Fibroblast of lung (primary cell): ENCODE measurements around the gene KIF20A. TPM values are rescaled to one million over a fixed set of nuclear protein-coding genes. Genes with fewer than 3 reads are reported as not detected.
A peak's percentile ranks its signal among the peaks of the same experiment; 100 is the strongest.

Experiments
- DNase-seq, 2 donors: peaks; one replicate each; pipeline versions ENCODE4 v3.0.0 to v3.0.0-alpha.2; 2010; ENCODE audit warnings: low read depth in 2 of 2
- H2AFZ ChIP-seq: 2 replicates; pipeline ENCODE4 v1.5.1; 2012; ENCODE audit warnings: low read length, control low read depth, inconsistent platforms
- H3K27ac ChIP-seq: 2 replicates; pipeline ENCODE4 v1.5.1; 2011; ENCODE audit warnings: low read length, control low read depth; ENCODE audit not compliant: insufficient read depth
- H3K27me3 ChIP-seq: 2 replicates; pipeline ENCODE4 v1.5.1; 2011; ENCODE audit warnings: mild to moderate bottlenecking, low read length; ENCODE audit not compliant: control insufficient read depth, insufficient read depth
- H3K36me3 ChIP-seq: 2 replicates; pipeline ENCODE4 v1.5.1; 2011; ENCODE audit warnings: low read length; ENCODE audit not compliant: control insufficient read depth, insufficient read depth
- H3K4me1 ChIP-seq: 2 replicates; pipeline ENCODE4 v1.5.1; 2011; ENCODE audit warnings: low read length; ENCODE audit not compliant: control insufficient read depth, insufficient read depth; ENCODE audit errors: extremely low read depth
- H3K4me2 ChIP-seq: 2 replicates; pipeline ENCODE4 v1.5.1; 2011; ENCODE audit warnings: low read length, control low read depth; ENCODE audit not compliant: insufficient read depth; ENCODE audit errors: extremely low read depth
- H3K4me3 ChIP-seq, 4 experiments: fragments of 200-600 bp in 1 of 4; sonication (generic) in 1 of 4; replicated peaks in 1 of 4; 2 replicates each; pipeline ENCODE4 v1.5.1; 2011 to 2016; ENCODE audit warnings: low read length in 4 of 4, low read depth in 3 of 4, mild to moderate bottlenecking in 3 of 4, control low read depth in 2 of 4, inconsistent platforms in 1 of 4, mixed read lengths in 1 of 4; ENCODE audit not compliant: insufficient read depth in 1 of 4; ENCODE audit errors: control extremely low read depth in 1 of 4
- H3K79me2 ChIP-seq: 2 replicates; pipeline ENCODE4 v1.5.1; 2012; ENCODE audit warnings: mild to moderate bottlenecking, low read length, inconsistent platforms; ENCODE audit not compliant: control insufficient read depth, insufficient read depth
- H3K9ac ChIP-seq: 2 replicates; pipeline ENCODE4 v1.5.1; 2011; ENCODE audit warnings: mild to moderate bottlenecking, low read length, control low read depth; ENCODE audit not compliant: insufficient read depth
- H3K9me3 ChIP-seq: 2 replicates; pipeline ENCODE4 v1.5.1; 2012; ENCODE audit warnings: low read depth, low read length; ENCODE audit not compliant: control insufficient read depth, insufficient read depth
- H4K20me1 ChIP-seq: 2 replicates; pipeline ENCODE4 v1.5.1; 2011; ENCODE audit warnings: low read length; ENCODE audit not compliant: control insufficient read depth, insufficient read depth; ENCODE audit errors: extremely low read depth
- CTCF ChIP-seq, 2 donors: IDR thresholded peaks in 1 of 2; conservative IDR thresholded peaks in 1 of 2; 1 replicate in 1 of 2; 2 replicates in 1 of 2; pipeline ENCODE4 v1.5.1; 2011 to 2012; ENCODE audit warnings: low read length in 2 of 2, control low read depth in 1 of 2, inconsistent platforms in 1 of 2, low read depth in 1 of 2, mild to moderate bottlenecking in 1 of 2
- EZH2 ChIP-seq: IDR thresholded peaks from 2 replicates; pipeline ENCODE4 v1.5.1; 2012; ENCODE audit warnings: low read length, control low read depth, mild to moderate bottlenecking; ENCODE audit errors: missing control alignments
- polyA plus RNA-seq, 2 donors: library from polyadenylated mRNA; depleted of rRNA in 1 of 2; stranded (reverse) in 1 of 2; unstranded in 1 of 2; fragments of >200 nt; gene quantifications; 2 replicates each; pipeline ENCODE4 v1.2.1, GENCODE V29; 2011 to 2012; ENCODE audit warnings: missing spikeins in 1 of 2
- total RNA-seq: library from RNA; depleted of rRNA; stranded (reverse); fragments of >200 nt; gene quantifications from 2 replicates; pipeline ENCODE4 v1.2.1, GENCODE V29; 2014

Gene KIF20A
- total and polyA plus RNA-seq, 2 donors (not counting 1 experiment from before 2014, with no cell fraction given): 17.4 to 23.8 TPM

GRCh38 chr5:138226910-138227309, 48.0 kb downstream of the KIF20A start:
- no peaks in the 10 kb centered on the region for H3K36me3 ChIP-seq
- no peak overlapping the region for H3K27ac ChIP-seq
- H3K9ac ChIP-seq: no peak overlapping the region
- no peaks in the 10 kb centered on the region for H4K20me1 ChIP-seq
- no peak overlapping the region for H3K4me3 ChIP-seq
- no peaks in the 10 kb centered on the region for H3K79me2 ChIP-seq
- no peaks in the 10 kb centered on the region for H3K27me3 ChIP-seq
- no peak overlapping the region for H2AFZ ChIP-seq
- TF ChIP-seq CTCF (conservative IDR thresholded peaks at IDR 0.05 in 1 of 2, IDR thresholded peaks at IDR 0.05 in 1 of 2; ENCODE audit: low read depth in 1 of 2, low read length in 2 of 2) (no peak), EZH2 (no peak)
- no peaks in the 10 kb centered on the region for H3K4me1 ChIP-seq
- H3K9me3 ChIP-seq: no peaks in the 10 kb centered on the region
- H3K4me2 ChIP-seq: no peak overlapping the region
- no peak for DNase-seq

DNA sequence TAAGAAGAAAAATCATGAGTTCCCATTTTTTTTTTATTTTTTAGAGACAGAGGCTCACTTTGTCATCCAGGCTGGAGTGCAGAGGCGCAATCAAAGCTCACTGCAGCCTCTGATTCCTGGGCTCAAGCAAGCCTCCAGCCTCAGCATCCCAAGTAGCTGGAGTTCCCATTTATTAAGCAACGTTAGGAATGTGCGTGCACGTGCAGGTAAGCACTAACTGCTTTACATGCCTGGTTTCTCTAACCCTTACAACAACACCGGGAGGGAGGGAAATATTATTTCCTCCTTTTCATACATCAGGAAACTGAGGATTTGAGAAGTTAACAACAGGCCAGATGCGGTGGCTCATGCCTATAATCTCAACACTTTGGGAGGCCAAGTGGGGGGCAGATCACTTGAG, 50.5 kb downstream of the KIF20A start:
- H3K4me3 ChIP-seq: no peak overlapping the region
- H3K27me3 ChIP-seq: no peaks in the 10 kb centered on the region
- H3K27ac ChIP-seq: no peak overlapping the region
- H3K4me1 ChIP-seq: no peaks in the 10 kb centered on the region
- no peaks in the 10 kb centered on the region for H3K36me3 ChIP-seq
- no peaks in the 10 kb centered on the region for H4K20me1 ChIP-seq
- H2AFZ ChIP-seq: no peak overlapping the region
- H3K9me3 ChIP-seq: no peaks in the 10 kb centered on the region
- DNase-seq: no peak
- no peak overlapping the region for H3K4me2 ChIP-seq
- no peak overlapping the region for H3K9ac ChIP-seq
- H3K79me2 ChIP-seq: no peaks in the 10 kb centered on the region
- TF ChIP-seq CTCF (conservative IDR thresholded peaks at IDR 0.05 in 1 of 2, IDR thresholded peaks at IDR 0.05 in 1 of 2; ENCODE audit: low read depth in 1 of 2, low read length in 2 of 2) (no peak), EZH2 (no peak)

- no peaks in the 10 kb centered on the region for H3K79me2 ChIP-seq
- no peak overlapping the region for H3K4me2 ChIP-seq
- H3K4me1 ChIP-seq: no peaks in the 10 kb centered on the region
- H4K20me1 ChIP-seq: no peaks in the 10 kb centered on the region
- no peaks in the 10 kb centered on the region for H3K27me3 ChIP-seq
- no peak for TF ChIP-seq EZH2
- no peak for TF ChIP-seq CTCF (conservative IDR thresholded peaks at IDR 0.05 in 1 of 2, IDR thresholded peaks at IDR 0.05 in 1 of 2; ENCODE audit: low read depth in 1 of 2, low read length in 2 of 2)
- no peak overlapping the region for H3K27ac ChIP-seq
- peak in 1 of 2 donors; percentile 48 for DNase-seq
- H3K4me3 ChIP-seq: no peak overlapping the region
- no peaks in the 10 kb centered on the region for H3K36me3 ChIP-seq
- no peaks in the 10 kb centered on the region for H3K9me3 ChIP-seq
- no peak overlapping the region for H2AFZ ChIP-seq
- H3K9ac ChIP-seq: no peak overlapping the region
These were observed 51.3 kb downstream of the KIF20A start for GRCh38 chr5:138230261-138230660.
